ENCODE results near the gene ADGRG2. TPM values are rescaled to one million over a fixed set of nuclear protein-coding genes. Genes with fewer than 3 reads are reported as not detected.

The ADGRG2 gene, protein sequence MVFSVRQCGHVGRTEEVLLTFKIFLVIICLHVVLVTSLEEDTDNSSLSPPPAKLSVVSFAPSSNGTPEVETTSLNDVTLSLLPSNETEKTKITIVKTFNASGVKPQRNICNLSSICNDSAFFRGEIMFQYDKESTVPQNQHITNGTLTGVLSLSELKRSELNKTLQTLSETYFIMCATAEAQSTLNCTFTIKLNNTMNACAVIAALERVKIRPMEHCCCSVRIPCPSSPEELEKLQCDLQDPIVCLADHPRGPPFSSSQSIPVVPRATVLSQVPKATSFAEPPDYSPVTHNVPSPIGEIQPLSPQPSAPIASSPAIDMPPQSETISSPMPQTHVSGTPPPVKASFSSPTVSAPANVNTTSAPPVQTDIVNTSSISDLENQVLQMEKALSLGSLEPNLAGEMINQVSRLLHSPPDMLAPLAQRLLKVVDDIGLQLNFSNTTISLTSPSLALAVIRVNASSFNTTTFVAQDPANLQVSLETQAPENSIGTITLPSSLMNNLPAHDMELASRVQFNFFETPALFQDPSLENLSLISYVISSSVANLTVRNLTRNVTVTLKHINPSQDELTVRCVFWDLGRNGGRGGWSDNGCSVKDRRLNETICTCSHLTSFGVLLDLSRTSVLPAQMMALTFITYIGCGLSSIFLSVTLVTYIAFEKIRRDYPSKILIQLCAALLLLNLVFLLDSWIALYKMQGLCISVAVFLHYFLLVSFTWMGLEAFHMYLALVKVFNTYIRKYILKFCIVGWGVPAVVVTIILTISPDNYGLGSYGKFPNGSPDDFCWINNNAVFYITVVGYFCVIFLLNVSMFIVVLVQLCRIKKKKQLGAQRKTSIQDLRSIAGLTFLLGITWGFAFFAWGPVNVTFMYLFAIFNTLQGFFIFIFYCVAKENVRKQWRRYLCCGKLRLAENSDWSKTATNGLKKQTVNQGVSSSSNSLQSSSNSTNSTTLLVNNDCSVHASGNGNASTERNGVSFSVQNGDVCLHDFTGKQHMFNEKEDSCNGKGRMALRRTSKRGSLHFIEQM
- total RNA-seq (under 1 TPM in 3 of 4 donors, not detected in 1; 0.21 to 0.48 (median 0.39) TPM), polyA plus RNA-seq (under 1 TPM; 0.06 to 0.21 (median 0.18) TPM)
- long read RNA-seq, donor 1, result 0 reads
- long read RNA-seq, donor 2, result 0 reads

DNA sequence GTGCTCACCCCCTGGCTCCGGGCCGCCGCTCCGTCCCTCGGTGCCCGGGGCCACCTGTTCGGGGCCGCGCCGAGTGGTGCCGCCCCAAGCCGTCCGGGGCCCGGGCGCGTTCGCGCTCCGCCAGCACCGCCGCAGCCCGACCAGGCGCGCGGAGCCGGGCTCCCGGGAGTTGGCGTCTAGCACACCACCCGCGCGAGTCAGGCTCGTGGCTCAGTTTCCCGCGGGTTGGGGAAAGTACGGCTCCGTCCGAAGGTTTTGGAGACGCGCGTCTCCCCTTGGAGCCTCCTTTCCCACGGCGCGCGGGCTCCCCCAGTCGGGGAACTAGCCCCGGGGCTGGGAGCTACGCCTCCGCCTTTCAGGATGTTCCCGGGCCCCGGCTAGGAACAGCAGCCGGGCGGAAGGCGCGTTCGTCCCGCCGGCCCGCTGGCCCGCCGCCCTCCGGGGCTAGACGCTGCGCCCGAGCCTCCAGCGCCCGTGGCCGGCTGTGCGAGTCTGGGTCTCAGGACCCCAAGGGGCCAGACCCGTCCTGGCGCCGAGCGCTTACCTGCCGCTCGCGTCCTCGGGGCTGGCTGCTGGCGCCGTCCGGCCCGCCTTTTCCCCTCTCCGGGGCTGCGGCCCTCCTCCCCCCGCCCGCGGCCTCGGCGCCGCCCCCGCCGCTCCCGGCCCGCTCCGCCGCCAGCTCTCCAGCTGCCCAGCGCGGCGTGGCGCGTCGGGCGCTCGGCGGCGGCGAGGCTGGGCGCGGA is at the start of gene ADGRG2:
Gene ADGRG2 (minus strand): TSS at position 571 of the 743 bp plus-strand sequence. CDS start 53,634 bp downstream, outside the sequence.
- no peak within 1 kb of the TSS for H3K27ac ChIP-seq

GRCh38 chrX:19168609-19169008 is 46.3 kb upstream of the ADGRG2 start:
- Histone ChIP-seq H3K27me3 (ENCODE audit: insufficient read depth in 3 of 3, low read length in 2 of 3) (peaks cover 0 to 3% (median 0%) of the 10 kb centered on the region in 3 donors), H3K36me3 (ENCODE audit: insufficient read depth in 1 of 2, low read depth in 1 of 2) (no peaks in the 10 kb centered on the region), H3K27ac (no peak overlapping the region), H3K4me1 (no peaks in the 10 kb centered on the region), H3K9me3 (no peaks in the 10 kb centered on the region), H3K4me3 (no peak overlapping the region)
- intact Hi-C loops (cut with DNase I), result loop anchor here in 1 of 2 donors (10.0 kb wide), 1 partner anchor 796 kb away; no protein-coding TSS in a partner anchor
- 79 to 93% (median 90%) methylated on average over 5 of the region's 5 CpGs for WGBS, 3 donors
- ATAC-seq (no peak), DNase-seq (no peak)
- TF ChIP-seq, protein P1, sequence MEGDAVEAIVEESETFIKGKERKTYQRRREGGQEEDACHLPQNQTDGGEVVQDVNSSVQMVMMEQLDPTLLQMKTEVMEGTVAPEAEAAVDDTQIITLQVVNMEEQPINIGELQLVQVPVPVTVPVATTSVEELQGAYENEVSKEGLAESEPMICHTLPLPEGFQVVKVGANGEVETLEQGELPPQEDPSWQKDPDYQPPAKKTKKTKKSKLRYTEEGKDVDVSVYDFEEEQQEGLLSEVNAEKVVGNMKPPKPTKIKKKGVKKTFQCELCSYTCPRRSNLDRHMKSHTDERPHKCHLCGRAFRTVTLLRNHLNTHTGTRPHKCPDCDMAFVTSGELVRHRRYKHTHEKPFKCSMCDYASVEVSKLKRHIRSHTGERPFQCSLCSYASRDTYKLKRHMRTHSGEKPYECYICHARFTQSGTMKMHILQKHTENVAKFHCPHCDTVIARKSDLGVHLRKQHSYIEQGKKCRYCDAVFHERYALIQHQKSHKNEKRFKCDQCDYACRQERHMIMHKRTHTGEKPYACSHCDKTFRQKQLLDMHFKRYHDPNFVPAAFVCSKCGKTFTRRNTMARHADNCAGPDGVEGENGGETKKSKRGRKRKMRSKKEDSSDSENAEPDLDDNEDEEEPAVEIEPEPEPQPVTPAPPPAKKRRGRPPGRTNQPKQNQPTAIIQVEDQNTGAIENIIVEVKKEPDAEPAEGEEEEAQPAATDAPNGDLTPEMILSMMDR (IDR thresholded peaks at IDR 0.05), result no peak

More for the DNA sequence above, at the start of gene ADGRG2:
- intact Hi-C loops (cut with DNase I), result no loop called here
- Histone ChIP-seq H3K27me3 (ENCODE audit: insufficient read depth in 3 of 3, low read length in 2 of 3) (peaks cover 0 to 62% (median 0%) of the 10 kb centered on the region in 3 donors), H3K4me3 (peak within 1 kb of the TSS; percentile 59), H3K4me1 (no peaks in the 10 kb centered on the region), H3K9me3 (no peaks in the 10 kb centered on the region), H3K36me3 (ENCODE audit: insufficient read depth in 1 of 2, low read depth in 1 of 2) (no peaks in the 10 kb centered on the region)
- TF ChIP-seq, protein P1 (IDR thresholded peaks at IDR 0.05), result no peak
- ATAC-seq, result peak in 2 of 4 donors; percentile 32 to 63
- WGBS, 3 donors, result 1 to 11% (median 2%) methylated on average over 31 to 88 of the region's 107 CpGs
- DNase-seq, result peak in 1 of 2 donors; percentile 47

- Histone ChIP-seq H3K27ac (no peak overlapping the region), H3K4me3 (no peak overlapping the region), H3K36me3 (ENCODE audit: insufficient read depth in 1 of 2, low read depth in 1 of 2) (no peaks in the 10 kb centered on the region), H3K27me3 (ENCODE audit: insufficient read depth in 3 of 3, low read length in 2 of 3) (no peaks in the 10 kb centered on the region), H3K4me1 (no peaks in the 10 kb centered on the region), H3K9me3 (no peaks in the 10 kb centered on the region)
- TF ChIP-seq, protein P1 (IDR thresholded peaks at IDR 0.05), result no peak
- intact Hi-C loops (cut with DNase I), result loop anchor here in 1 of 2 donors (10.0 kb wide), 1 partner anchor 802 kb away; no protein-coding TSS in a partner anchor
- 52 to 62% (median 62%) methylated on average over 8 of the region's 8 CpGs for WGBS, 3 donors
- ATAC-seq, result no peak
- no peak for DNase-seq
These were observed 40.6 kb upstream of the ADGRG2 start for GRCh38 chrX:19162851-19163250.

- no peaks in the 10 kb centered on the region for H3K4me1 ChIP-seq
- no peaks in the 10 kb centered on the region for H3K27me3 ChIP-seq (ENCODE audit: insufficient read depth in 3 of 3, low read length in 2 of 3)
- no peaks in the 10 kb centered on the region for H3K36me3 ChIP-seq (ENCODE audit: insufficient read depth in 1 of 2, low read depth in 1 of 2)
- H3K27ac ChIP-seq, result no peak overlapping the region
- DNase-seq (no peak), ATAC-seq (no peak)
- 21 to 29% (median 27%) methylated on average over 4 of the region's 4 CpGs for WGBS, 3 donors
- no peaks in the 10 kb centered on the region for H3K9me3 ChIP-seq
- intact Hi-C loops (cut with DNase I), result no loop called here
- TF ChIP-seq, protein P1 (IDR thresholded peaks at IDR 0.05), result no peak
- H3K4me3 ChIP-seq, result no peak overlapping the region
These were observed 33.9 kb upstream of the ADGRG2 start for GRCh38 chrX:19156186-19156585.

Data from psoas muscle (tissue), 8 donors.